Ovary (tissue), 9 donors: ENCODE data around the gene GNL2. TPM values are rescaled to one million over a fixed set of nuclear protein-coding genes. Genes with fewer than 3 reads are reported as not detected.

Experiments used
- DNase-seq, 5 donors: peaks; one replicate each; pipeline ENCODE4 v3.0.0-alpha.2; 2019 to 2020
- H3K27ac ChIP-seq, 2 donors: fragments of 200-600 bp; one replicate each; pipeline versions ENCODE4 v1.5.1 to v1.8.0; 2019 to 2022
- H3K27me3 ChIP-seq: fragments of 200-600 bp; one replicate; pipeline ENCODE4 v1.8.0; 2022
- H3K36me3 ChIP-seq: fragments of 200-600 bp; sonication (generic); one replicate; pipeline ENCODE4 v1.5.1; 2019
- H3K4me1 ChIP-seq: one replicate; pipeline ENCODE4 v1.8.1; 2013; ENCODE audit warnings: mild to moderate bottlenecking, moderate library complexity; ENCODE audit not compliant: insufficient read depth
- H3K4me3 ChIP-seq: fragments of 200-600 bp; sonication (generic); one replicate; pipeline ENCODE4 v1.5.1; 2017
- H3K9me3 ChIP-seq, 2 donors: fragments of 200-600 bp in 1 of 2; sonication (generic) in 1 of 2; one replicate each; pipeline versions ENCODE4 v1.5.1 to v1.8.1; 2013 to 2019; ENCODE audit warnings: mild to moderate bottlenecking in 1 of 2, moderate library complexity in 1 of 2
- CTCF ChIP-seq, 3 donors: fragments of 450-650 bp in 2 of 3; fragments of 200-600 bp in 1 of 3; IDR thresholded peaks; one replicate each; pipeline versions ENCODE4 v1.5.1 to v1.8.0; 2016 to 2022; ENCODE audit warnings: antibody characterized with exemption in 3 of 3, mild to moderate bottlenecking in 1 of 3
- EP300 ChIP-seq: sonication (generic); formaldehyde crosslinking; IDR thresholded peaks from one replicate; pipeline ENCODE4 v1.6.1; 2017; ENCODE audit warnings: antibody characterized with exemption
- POLR2A ChIP-seq: fragments of 450-650 bp; IDR thresholded peaks from one replicate; pipeline ENCODE4 v1.6.1; 2017; ENCODE audit warnings: antibody characterized with exemption, mild to moderate bottlenecking, moderate library complexity
- WGBS, 3 donors: extraction: QIAGEN DNeasy Blood & Tissue Kit in 1 of 3; methylation state at CpG; one replicate each; pipeline versions ENCODE4 v1.1.5 to v1.1.7; 2013 to 2017; 5-methylcytosine and 5-hydroxymethylcytosine counted together
- intact Hi-C, 4 donors: fragments of 100-400 bp; cut with DNase I; formaldehyde crosslinking; loops; one replicate each; pipeline versions ENCODE4 v1.11.0 to v1.15.1; 2022 to 2023
- polyA plus RNA-seq, 2 donors: library from polyadenylated mRNA; stranded (reverse); fragments of 200-250 nt in 1 of 2; fragments of 350-450 nt in 1 of 2; fragmentation: Illumina TruSeq in 1 of 2; extraction: RNeasy Lipid Tissue Mini Kit (QIAGEN cat#74804) in 1 of 2; gene quantifications; one replicate each; pipeline ENCODE4 v1.2.3, GENCODE V29; 2013 to 2014
- total RNA-seq, 7 donors: library from RNA; depleted of rRNA in 2 of 7; stranded (reverse); fragments of >200 nt in 2 of 7; fragmentation: NEBNext Ultra II Directional in 3 of 7; extraction: Animal tissue kit (Norgen Biotek cat#: 25700) in 3 of 7; gene quantifications; one replicate each; pipeline versions ENCODE4 v1.1.0 to v1.2.4, GENCODE V29; 2016 to 2023
- donor health status: DM: no; HTN: no; CAD: no; lungs with moderate emphysema.
- donor health status: DM: no; HTN: no; CAD: no.
- donor health status: Bipolar disorder and iron deficiency.
- donor health status: DM: yes; HTN: yes; CAD: no.
- donor health status: DM: no; HTN: no; CAD: no.
- donor health status: DM: yes; HTN: yes; CAD: no.

Gene GNL2
- total and polyA plus RNA-seq, 9 donors, result 22.3 to 44.5 (median 31.7) TPM

DNA sequence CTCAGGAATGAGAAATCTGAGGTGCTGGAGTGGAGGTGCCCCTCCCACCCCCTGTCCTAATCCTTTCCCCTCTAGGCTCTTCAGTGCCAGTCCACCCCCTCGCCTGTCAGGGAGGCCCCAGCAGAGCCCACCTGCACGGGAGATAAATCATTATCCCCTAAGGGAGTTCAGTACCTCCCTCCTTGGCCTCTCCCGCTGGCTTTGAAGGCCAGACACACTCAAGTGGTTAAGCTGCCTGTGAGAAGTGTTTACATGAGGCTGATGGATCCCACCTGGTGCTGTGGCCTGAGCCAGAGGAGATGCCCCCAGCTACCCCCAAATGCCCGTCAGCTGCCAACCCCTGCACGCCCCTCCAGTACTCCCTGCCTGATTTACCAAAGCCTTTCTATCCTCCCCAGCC is 35.3 kb upstream of the GNL2 start:
- no peak for TF ChIP-seq POLR2A
- no peak for TF ChIP-seq CTCF (IDR thresholded peaks at IDR 0.05)
- TF ChIP-seq EP300, result no peak
- no peaks in the 10 kb centered on the region for H3K9me3 ChIP-seq
- H3K27me3 ChIP-seq, result no peaks in the 10 kb centered on the region
- H3K4me3 ChIP-seq, result no peak overlapping the region
- intact Hi-C loops, result no loop called here
- no peaks in the 10 kb centered on the region for H3K4me1 ChIP-seq
- WGBS, 3 donors, result 4 to 14% (median 9%) methylated on average over 5 of the region's 5 CpGs
- H3K27ac ChIP-seq, result no peak overlapping the region
- peak in 1 of 5 donors; percentile 15 for DNase-seq
- H3K36me3 ChIP-seq, result no peaks in the 10 kb centered on the region

- H3K9me3 ChIP-seq, result no peaks in the 10 kb centered on the region
- no peaks in the 10 kb centered on the region for H3K4me1 ChIP-seq
- no peak overlapping the region for H3K27ac ChIP-seq
- intact Hi-C loops, result no loop called here
- 11 to 19% (median 13%) methylated on average over 12 to 15 of the region's 15 CpGs for WGBS, 3 donors
- no peaks in the 10 kb centered on the region for H3K36me3 ChIP-seq
- DNase-seq, result peak in 1 of 5 donors; percentile 17
- TF ChIP-seq POLR2A (no peak), CTCF (IDR thresholded peaks at IDR 0.05) (no peak), EP300 (no peak)
- no peaks in the 10 kb centered on the region for H3K27me3 ChIP-seq
- no peak overlapping the region for H3K4me3 ChIP-seq
Observed at GRCh38 chr1:37630426-37631028, 34.8 kb upstream of the GNL2 start.

- Histone ChIP-seq H3K9me3 (no peaks in the 10 kb centered on the region), H3K27ac (no peak overlapping the region), H3K4me3 (no peak overlapping the region), H3K4me1 (no peaks in the 10 kb centered on the region), H3K36me3 (no peaks in the 10 kb centered on the region), H3K27me3 (no peaks in the 10 kb centered on the region)
- TF ChIP-seq POLR2A (no peak), CTCF (IDR thresholded peaks at IDR 0.05) (no peak)
- WGBS, 3 donors, result 46 to 54% (median 47%) methylated on average over 7 of the region's 7 CpGs
- DNase-seq, result no peak
- intact Hi-C loops, result no loop called here
Observed at GRCh38 chr1:37629726-37630425, 34.1 kb upstream of the GNL2 start.

DNA sequence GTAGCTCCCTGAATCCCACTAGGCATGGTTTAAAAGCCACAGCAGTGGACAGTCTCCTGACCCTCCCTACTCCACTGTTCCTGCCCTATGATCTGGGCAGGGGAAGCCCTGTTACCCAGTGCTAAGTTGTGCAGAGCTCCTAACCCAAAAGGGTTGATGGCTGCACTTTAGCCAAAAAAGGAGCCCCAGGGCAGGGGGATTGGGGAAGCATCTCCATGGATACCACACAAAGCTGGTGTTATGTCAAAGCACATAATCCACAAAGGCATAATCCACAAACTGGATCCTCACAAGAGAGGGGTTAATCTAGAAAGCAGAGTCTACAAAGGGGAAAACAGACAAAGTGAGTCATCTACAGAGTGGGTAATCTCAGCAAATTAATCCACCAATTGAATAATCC is 33.3 kb upstream of the GNL2 start:
- H3K27me3 ChIP-seq, result no peaks in the 10 kb centered on the region

More for the DNA sequence above, 33.3 kb upstream of the GNL2 start:
- DNase-seq, result no peak
- Histone ChIP-seq H3K9me3 (no peaks in the 10 kb centered on the region), H3K36me3 (no peaks in the 10 kb centered on the region), H3K27ac (no peak overlapping the region), H3K4me3 (no peak overlapping the region), H3K4me1 (no peaks in the 10 kb centered on the region)
- intact Hi-C loops, result no loop called here
- no peak for TF ChIP-seq POLR2A
- no peak for TF ChIP-seq CTCF (IDR thresholded peaks at IDR 0.05)
- TF ChIP-seq EP300, result no peak
